Calu3 (cell line): Measurements from ENCODE around the gene CYGB. TPM values are rescaled to one million over a fixed set of nuclear protein-coding genes. Genes with fewer than 3 reads are reported as not detected.

ENCODE experiments used
- BruUV-seq: library from RNA; stranded (reverse); fragments of 400-500 nt; replicated peaks from 2 replicates; lab custom pipeline; 2021; lab: Mats Ljungman, UMichigan
- CTCF ChIA-PET: fragments of 300-600 bp; sonication (Branson Sonifier 250); formaldehyde crosslinking; loops from one replicate; lab custom pipeline; 2022; ENCODE audit warnings: antibody characterized with exemption; lab: Charles Lee
- DNase-seq: peaks from one replicate; pipeline ENCODE4 v3.0.0; 2022
- H3K27ac Mint-ChIP-seq: one replicate; pipeline ENCODE4 v1.8.0; 2022; ENCODE audit warnings: mixed read lengths; ENCODE audit not compliant: unreplicated experiment
- H3K27me3 Mint-ChIP-seq: one replicate; pipeline ENCODE4 v1.8.0; 2022; ENCODE audit warnings: mixed read lengths; ENCODE audit not compliant: unreplicated experiment
- H3K36me3 Mint-ChIP-seq: one replicate; pipeline ENCODE4 v1.8.0; 2022; ENCODE audit warnings: mild to moderate bottlenecking, moderate library complexity, mixed read lengths; ENCODE audit not compliant: insufficient read depth, unreplicated experiment
- H3K4me1 Mint-ChIP-seq: one replicate; pipeline ENCODE4 v1.8.0; 2022; ENCODE audit warnings: mild to moderate bottlenecking, low read depth, mixed read lengths; ENCODE audit not compliant: unreplicated experiment
- H3K4me3 Mint-ChIP-seq: one replicate; pipeline ENCODE4 v1.8.0; 2022; ENCODE audit warnings: mild to moderate bottlenecking, low read depth, moderate library complexity, mixed read lengths; ENCODE audit not compliant: unreplicated experiment
- H3K9me3 Mint-ChIP-seq: one replicate; pipeline ENCODE4 v1.8.0; 2022; ENCODE audit warnings: low read depth, mixed read lengths; ENCODE audit not compliant: unreplicated experiment
- CTCF ChIP-seq: fragments of 200-600 bp; IDR thresholded peaks from one replicate; pipeline ENCODE4 v1.8.0; 2022; ENCODE audit warnings: antibody characterized with exemption; ENCODE audit not compliant: unreplicated experiment
- intact Hi-C: fragments of 100-400 bp; cut with micrococcal nuclease; formaldehyde crosslinking; loops from one replicate; pipeline ENCODE4 v1.10.0; 2022; ENCODE audit not compliant: unreplicated experiment
- total RNA-seq: library from RNA; stranded (reverse); gene quantifications from 2 replicates; pipeline ENCODE4 v1.2.3, GENCODE V29; 2022

The CYGB gene
- total RNA-seq, 1 experiment from 2014 or later, result not detected

DNA sequence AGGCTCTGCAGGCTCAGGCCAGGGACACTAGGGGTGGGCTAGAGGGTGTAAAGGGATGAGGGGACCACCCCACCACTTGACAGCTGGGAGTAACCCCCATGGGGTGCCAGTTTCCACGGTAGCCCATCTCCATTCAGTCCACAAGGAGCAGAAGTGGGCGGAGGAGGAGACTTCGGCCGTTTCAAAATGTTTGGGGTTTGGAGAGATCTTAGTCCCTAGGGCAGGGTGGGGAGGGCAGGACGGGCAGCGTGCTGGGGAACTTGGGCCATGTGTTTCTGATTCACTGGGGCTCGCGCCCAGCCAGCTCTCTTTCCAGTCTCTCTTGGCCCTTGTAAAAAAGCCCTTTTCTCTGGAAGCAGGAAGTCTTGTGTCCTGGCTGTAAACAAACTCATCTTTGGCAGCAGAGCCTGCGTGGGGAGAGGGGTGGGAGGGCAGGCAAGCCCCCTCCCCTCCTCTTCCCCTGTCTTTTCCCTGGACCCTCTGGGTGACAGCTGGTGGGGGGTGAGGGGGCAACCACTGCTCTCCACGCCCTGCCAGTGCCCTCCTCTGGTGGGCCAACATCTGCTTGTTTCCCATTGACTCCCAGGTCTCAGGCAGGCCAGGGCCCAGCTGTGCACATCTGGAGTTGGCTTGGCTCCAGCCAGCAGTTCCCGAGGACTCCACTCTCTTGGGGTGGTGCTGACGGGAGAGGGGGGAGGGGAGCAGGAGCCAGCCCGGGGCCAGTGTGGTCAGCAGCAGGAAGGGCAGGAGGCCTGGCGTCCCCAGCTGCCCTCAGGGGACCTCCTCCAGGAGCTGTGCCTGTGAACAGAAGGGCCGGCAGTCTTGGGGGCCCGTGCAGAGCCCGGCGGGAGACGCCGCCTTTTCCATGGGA lies 8.1 kb downstream of the CYGB start:
- Mint-ChIP-seq H3K36me3 (no peaks in the 10 kb centered on the region), H3K4me1 (peaks cover 29% of the 10 kb centered on the region), H3K9me3 (no peaks in the 10 kb centered on the region), H3K27ac (no peak overlapping the region), H3K27me3 (peaks cover 32% of the 10 kb centered on the region), H3K4me3 (no peak overlapping the region)
- no TSS peak for BruUV-seq
- intact Hi-C loops, result no loop called here
- no peak for TF ChIP-seq CTCF
- CTCF ChIA-PET, result interaction anchor here (0.5 kb wide), 1 partner anchor 198 kb away, joined by 3 read pairs; no protein-coding TSS in a partner anchor
- DNase-seq, result no peak

- no peak for TF ChIP-seq CTCF
- H3K4me1 Mint-ChIP-seq, result peaks cover 34% of the 10 kb centered on the region
- H3K27me3 Mint-ChIP-seq, result peaks cover 30% of the 10 kb centered on the region
- H3K36me3 Mint-ChIP-seq, result no peaks in the 10 kb centered on the region
- H3K27ac Mint-ChIP-seq, result no peak overlapping the region
- intact Hi-C loops, result no loop called here
- H3K9me3 Mint-ChIP-seq, result no peaks in the 10 kb centered on the region
- DNase-seq, result no peak
- CTCF ChIA-PET, result interaction anchor here (1.2 kb wide), 1 partner anchor 143 kb away, joined by 3 read pairs; no protein-coding TSS in a partner anchor
- H3K4me3 Mint-ChIP-seq, result no peak overlapping the region
- BruUV-seq, result no TSS peak
These were observed 8.8 kb downstream of the CYGB start for GRCh38 chr17:76528528-76529223.

DNA sequence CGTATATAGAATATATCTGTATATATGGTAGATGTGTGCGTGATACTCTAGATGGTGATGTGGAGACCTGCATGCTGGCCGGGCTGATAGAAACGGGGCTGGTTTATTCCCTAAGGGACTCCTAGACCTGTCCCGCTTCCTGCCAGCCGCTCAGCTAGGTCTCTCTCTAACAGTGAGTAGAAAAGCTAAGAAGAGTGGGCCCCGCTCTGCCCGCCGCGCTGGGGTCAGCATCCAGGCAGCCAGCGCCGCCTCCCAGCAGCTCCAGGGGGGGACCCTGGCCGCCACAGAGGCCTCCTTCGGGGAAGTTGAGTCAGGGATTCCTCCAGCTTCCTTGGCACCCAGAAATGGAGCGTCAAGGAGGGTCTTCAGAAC lies 9.4 kb downstream of the CYGB start:
- BruUV-seq, result no TSS peak
- CTCF ChIA-PET, result interaction anchor here (0.9 to 1.2 kb wide), 2 partner anchors 95 to 144 kb away, joined by 3 read pairs; no protein-coding TSS in a partner anchor
- peaks cover 34% of the 10 kb centered on the region for H3K4me1 Mint-ChIP-seq

More for the DNA sequence above, 9.4 kb downstream of the CYGB start:
- no peak for DNase-seq
- Mint-ChIP-seq H3K27ac (no peak overlapping the region), H3K4me3 (no peak overlapping the region), H3K9me3 (no peaks in the 10 kb centered on the region), H3K27me3 (peaks cover 30% of the 10 kb centered on the region), H3K36me3 (no peaks in the 10 kb centered on the region)
- TF ChIP-seq CTCF, result no peak
- intact Hi-C loops, result no loop called here
